ENCODE data around the gene SMURF1. TPM values are rescaled to one million over a fixed set of nuclear protein-coding genes. Genes with fewer than 3 reads are reported as not detected.

Gene SMURF1
- total RNA-seq, 1 donor from 2014 or later = 20.1 TPM

DNA sequence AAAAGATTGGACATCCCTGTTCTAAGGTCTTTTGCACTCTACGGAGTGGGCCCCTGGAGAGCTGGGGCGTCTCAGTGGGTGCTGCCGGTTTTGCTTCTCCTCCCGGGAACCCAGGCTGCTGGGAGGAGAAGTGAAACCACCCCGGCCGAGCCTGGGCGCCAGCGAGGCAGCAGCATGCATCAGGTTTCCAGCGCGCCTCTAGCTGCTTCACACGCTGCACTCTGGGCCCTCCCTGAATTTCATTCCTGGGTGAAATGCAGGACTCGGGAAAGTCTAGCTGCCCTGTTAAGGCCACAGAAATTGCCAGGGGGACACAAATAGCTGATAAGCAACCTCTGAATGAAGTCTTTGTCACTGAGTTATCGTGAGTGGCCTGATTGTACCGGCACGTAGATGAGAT, 138.1 kb downstream of the SMURF1 start:
- DNase-seq (ENCODE audit: low read depth, low spot score) = no peak

DNA sequence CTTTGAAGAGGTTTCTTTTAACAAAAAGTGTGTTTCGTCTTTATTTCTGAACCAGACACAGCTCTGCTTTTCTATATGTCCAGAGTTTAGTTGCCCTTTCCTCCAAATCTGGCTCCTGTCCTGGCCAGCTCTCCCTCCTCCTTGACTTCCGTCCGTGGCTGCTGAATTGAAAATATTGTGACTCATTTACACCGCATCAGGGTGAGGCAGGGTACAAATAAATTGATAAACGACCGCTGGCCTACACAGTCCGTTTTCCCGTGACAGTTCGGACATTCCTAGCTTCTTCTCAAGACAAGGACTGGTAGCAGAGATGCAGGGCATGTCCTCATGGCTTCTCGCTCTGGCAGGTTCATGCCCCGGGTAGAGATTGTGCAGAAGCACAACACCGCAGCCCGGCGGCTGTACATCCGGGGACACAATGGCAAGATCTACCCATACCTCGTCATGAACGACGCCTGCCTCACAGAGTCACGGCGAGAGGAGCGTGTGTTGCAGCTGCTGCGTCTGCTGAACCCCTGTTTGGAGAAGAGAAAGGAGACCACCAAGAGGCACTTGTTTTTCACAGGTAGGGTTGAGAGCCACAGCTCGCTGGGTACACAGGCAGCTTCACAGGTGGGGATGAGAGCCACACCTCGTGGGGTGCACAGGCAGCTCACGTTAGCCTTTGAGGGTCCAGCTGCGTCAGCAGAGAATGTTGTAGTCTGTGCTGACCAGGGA, 139.0 kb downstream of the SMURF1 start:
- DNase-seq (ENCODE audit: low read depth, low spot score) = no peak

DNA sequence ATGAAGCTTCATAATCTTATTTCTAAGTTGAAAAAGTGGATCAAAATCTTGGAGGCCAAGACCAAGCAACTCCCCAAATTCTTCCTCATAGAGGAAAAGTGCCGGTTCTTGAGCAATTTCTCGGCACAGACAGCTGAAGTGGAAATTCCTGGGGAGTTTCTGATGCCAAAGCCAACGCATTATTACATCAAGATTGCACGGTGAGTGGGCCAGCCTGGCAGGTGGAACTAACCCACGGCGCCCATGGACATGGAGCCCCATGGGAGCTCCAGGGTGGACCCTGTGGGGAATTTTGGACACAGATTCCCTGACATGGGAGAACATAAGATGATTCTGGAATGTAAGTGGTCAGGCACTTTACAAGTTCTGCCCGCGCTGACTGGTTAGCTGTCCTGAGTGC, 139.7 kb downstream of the SMURF1 start:
- DNase-seq (ENCODE audit: low read depth, low spot score) = no peak

DNA sequence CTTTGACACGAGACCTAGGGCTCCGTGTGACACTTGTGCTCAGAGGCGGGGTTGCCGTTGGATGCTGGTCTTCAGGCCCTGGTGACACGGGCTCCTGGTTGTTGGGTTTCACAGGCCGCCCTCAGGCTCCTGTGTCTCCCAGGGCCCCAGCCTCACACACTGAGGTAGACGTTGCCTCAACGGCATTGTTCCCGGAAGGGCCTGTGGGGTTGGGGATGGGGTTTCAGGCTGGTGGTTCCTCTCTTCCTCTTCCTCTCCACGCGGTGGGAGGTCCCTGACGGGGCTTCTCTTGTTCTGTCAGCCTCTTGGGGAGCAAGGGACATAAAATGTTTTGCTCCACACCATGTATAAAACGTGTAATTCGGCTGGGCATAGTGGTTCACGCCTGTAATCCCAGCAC, 140.5 kb downstream of the SMURF1 start:
- no peak for DNase-seq (ENCODE audit: low read depth, low spot score)

DNA sequence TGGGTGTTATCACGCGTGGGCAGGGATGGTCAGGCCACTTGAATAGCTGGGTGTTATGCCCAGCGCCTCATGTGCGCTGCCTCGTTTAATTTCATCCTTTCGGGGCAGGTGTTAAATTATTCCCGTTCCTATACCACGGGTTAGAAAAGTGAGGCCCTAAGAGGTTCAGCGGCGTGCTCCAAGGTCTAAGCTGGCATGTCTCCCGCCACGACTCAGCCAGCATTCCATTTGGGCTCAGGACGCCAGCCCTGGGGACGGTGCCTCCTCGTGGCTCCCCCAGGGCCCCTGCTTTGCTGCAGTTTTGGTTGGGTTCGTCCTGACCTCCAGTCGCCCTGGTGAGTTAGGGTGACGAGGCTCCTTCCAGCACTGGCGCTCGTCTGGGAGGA, 141.1 kb downstream of the SMURF1 start:
- no peak for DNase-seq (ENCODE audit: low read depth, low spot score)

DNA sequence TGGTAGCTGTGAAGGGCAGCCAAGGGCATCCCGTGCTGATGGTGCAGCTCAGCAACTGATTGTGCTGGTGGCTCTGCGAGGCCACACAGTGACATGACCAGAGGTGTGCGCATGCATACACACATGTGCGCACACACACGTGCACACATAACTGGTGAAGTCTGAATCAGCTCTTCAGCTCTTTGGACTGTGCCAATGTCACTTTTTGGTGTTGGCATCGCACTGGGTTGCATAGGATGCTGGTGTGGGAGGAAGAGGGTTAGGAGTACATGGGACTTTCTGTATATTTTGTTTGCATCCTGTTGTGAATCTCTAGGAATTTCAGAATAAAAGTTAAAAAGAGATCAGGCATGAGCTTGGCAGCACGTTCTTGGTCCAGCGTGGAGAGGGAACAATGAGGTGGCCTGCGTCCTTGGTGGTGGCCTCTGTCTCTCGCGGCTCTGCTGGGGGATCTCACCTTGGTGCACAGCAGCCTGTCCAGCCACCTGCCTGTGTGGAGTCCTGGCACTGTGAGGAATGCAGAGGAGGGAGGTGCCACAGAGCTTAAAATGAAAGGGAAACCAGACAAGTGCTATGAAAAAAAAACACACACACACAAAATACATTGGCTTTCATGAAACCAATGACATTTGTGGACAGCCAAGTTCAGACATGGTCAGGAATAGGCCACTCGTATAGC, 141.6 kb downstream of the SMURF1 start:
- no peak for DNase-seq (ENCODE audit: low read depth, low spot score)

DNA sequence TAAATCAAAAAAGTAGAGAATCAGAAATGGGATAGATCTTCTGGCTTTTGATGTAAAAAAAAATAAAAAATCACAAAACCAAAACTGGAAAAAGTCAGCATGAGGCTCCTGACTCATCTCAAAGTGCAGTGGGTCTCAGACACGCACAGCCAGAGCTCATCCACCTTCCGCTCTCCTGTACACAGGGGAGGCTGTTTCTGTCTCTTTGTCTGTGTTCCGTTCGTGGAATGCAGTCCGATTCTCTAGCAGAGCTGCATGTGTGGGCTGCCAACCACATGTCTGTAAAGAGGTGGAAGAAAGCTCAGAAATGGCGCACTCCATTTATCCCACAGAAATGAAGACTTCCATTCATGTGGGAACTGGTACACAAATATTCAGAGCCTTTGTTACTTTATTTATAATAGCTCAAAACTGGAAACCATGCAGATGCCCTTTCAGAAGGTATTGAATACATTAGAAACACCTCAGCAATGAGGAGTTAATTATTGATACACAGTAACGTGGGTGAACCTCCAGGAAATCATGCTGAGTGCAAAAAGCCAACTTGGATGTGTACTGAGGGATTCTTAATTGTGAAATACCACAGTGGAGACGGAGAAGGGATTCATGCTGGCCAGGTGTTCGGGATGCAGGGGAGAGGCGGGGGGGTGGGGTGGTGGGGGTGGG, 142.3 kb downstream of the SMURF1 start:
- no peak for DNase-seq (ENCODE audit: low read depth, low spot score)

DNA sequence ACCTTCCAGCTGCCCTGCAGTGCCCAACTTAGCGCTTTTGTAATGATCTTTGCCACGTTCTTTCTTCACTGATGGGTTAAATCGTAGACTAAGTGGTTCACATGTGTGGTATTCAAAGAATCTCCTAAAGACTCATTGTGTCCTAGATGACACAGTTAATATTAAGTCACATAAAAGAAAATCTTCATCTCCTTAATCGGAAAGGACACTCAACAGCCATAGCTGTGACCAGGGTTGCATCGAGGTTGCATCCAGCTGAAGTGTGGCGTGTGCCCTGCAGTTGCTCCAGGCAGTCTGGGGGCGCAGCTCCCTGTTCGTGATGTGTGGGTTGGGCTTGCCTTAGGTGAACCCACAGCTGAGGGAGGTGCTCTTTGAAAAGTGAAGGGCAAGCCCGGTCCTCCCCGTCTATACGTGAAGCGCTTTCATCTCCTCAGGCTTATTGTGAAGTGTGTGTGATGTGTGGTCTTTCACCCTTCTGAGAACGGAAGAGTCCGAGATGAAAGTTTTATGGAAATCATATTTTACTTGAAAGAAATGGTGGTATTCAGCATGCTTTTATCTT, 142.9 kb downstream of the SMURF1 start:
- no peak for DNase-seq (ENCODE audit: low read depth, low spot score)

DNA sequence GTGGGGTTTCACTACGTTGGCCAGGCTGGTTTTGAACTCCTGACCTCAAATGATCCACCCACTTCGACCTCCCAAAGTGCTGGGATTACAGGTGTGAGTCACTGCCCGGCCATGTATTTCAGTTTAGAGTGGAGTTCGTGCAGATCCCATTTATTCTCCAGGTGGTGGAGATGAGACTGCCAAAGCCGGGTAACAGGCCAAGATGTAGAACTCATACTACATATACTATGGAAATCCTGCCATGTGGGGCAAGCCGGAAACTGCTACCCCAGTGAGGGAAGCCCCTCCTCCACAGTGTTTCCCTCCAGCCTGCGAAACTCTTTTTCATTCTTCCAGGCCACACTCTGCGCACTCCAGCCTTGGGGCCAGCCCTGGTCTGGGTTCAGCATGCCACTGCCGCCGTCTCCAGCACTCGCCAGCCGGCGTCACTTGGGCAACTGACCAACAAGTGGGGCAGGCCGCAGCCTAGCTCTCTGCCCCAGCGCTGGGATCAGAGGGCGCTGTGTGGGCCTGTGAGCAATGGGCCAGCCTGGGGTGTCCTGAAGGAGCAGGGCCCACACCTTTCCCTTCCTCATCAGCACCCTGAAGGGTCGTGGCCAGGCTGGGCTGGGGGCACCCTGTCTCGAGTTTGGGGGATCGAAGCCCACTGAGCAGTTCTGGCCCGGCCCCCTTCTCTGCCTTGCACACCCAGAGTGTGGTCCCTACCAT, 143.6 kb downstream of the SMURF1 start:
- DNase-seq (ENCODE audit: low read depth, low spot score) = no peak

DNA sequence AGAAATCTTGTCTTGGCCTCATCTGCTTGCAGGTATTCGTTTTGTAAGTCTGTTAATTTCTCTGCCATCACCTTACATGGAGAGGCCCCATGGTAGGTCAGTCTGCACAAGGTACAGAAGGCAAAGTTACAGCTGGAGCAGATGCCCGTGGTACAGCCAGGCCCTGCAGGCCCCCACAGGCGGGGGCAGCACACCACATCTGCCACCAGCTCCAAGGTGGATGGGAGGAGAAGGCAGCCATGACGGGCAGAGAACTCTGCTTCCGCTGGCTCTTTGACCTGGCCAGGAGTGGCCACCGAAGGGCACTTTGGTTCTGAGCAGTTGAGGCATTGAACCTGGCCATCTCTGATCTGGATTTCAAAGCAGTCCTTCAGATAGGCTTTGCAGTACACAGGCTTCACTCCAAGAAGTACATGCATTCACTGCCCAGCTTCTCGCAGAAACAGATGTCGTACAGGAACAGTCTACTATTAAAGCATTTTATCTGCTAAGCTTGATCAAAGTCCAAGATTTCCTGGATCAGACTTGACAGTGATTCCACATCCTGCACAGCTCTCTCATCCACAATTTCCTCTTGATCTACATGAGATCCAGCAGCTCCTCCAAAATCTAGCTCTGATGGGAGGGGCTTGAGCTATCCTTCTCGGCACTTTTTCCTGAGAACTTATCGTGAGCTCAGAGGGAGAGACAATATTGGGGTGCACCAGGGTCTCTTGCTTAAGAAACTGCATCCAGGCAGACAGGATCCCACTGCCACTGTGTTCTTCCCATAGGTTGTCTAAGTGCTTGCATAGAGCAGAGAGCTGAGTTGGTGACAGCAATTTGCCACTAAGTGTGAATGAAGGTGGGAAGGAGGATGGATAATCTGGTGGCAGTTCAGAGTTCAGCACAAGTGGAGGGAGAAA, 144.8 kb downstream of the SMURF1 start:
- no peak for DNase-seq (ENCODE audit: low read depth, low spot score)

DNA sequence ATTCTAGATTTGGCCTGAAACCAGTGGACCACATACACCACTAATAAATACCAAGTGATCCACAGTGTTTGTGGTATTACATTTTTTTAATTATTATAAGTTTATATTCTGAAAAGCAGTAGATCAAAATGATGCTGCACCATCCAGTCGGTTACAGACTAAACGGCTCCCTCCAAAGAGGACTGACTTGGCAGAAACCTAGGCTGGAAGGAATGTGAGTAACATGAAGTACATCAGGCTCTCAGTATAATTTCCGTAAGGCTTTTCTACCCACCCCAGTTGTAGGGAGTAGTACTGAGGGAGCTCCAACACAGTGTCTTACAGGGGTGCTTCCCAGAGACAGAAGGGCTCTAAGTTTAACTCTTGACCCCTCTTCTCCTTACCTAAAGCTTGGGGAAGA, 146.1 kb downstream of the SMURF1 start:
- DNase-seq (ENCODE audit: low read depth, low spot score) = no peak

DNA sequence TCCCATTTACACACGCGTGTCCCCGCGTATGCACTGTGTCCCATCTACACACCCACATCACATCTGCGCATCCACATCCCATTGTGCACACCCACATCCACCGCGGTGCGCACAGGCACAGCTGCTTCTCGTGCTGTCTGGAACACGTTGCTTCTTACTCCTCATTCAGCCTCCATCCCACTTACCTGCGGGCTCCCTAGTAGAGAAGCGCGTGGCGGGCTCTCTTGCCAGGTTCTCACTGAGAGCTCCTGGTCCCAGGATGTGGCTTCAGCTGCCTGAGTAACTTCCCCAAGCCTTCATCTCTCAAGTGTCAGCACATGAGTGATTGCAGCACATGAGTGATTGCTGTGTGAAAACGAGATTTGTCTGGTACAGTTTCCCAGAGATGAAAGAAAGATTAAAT, 147.8 kb downstream of the SMURF1 start:
- no peak for DNase-seq (ENCODE audit: low read depth, low spot score)

DNA sequence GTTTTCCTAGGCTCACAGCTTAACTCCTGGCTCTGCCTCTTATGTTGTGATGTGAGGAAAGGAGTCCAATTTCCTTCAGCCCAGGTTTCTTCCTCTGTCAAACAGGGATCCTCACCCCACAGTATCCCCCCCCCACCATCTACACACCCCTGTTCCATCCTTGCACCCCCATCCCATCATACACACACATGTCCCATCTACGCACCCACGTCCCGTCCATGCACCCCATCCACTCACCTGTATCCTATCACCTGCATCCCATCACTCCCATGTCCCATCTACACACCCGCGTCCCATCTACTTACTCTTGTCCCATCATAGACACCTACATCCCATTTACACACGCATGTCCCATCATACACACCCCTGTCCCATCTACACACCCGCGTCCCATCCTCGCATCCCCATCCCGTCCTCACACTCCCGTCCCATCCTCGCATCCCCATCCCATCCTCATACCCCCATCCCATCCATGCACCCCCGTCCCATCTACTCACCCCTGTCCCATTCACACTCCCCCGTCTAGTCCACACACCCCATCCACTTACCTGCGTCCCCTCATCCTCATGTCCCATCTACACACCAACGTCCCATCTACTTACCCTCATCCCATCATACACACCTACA, 148.3 kb downstream of the SMURF1 start:
- no peak for DNase-seq (ENCODE audit: low read depth, low spot score)

DNA sequence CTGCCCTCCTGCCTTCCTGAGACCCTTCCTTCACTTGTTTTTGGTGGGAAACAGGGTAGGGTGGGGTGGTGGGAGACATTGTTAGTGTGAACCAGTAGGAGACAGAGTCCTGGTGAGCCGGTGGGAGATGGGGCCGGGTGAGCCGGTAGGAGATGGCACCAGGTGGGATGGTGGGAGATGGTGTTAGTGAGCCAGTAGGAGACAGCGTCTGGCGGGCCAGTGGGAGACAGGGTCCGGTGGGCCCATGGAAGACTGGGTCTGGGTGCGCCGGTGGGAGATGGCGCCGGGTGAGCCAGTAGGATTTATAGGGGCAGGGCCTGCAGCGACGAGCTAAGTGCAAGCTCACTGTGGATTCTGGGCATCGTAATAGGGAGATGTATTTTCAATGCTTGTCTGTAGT, 148.8 kb downstream of the SMURF1 start:
- DNase-seq (ENCODE audit: low read depth, low spot score) = no peak

DNA sequence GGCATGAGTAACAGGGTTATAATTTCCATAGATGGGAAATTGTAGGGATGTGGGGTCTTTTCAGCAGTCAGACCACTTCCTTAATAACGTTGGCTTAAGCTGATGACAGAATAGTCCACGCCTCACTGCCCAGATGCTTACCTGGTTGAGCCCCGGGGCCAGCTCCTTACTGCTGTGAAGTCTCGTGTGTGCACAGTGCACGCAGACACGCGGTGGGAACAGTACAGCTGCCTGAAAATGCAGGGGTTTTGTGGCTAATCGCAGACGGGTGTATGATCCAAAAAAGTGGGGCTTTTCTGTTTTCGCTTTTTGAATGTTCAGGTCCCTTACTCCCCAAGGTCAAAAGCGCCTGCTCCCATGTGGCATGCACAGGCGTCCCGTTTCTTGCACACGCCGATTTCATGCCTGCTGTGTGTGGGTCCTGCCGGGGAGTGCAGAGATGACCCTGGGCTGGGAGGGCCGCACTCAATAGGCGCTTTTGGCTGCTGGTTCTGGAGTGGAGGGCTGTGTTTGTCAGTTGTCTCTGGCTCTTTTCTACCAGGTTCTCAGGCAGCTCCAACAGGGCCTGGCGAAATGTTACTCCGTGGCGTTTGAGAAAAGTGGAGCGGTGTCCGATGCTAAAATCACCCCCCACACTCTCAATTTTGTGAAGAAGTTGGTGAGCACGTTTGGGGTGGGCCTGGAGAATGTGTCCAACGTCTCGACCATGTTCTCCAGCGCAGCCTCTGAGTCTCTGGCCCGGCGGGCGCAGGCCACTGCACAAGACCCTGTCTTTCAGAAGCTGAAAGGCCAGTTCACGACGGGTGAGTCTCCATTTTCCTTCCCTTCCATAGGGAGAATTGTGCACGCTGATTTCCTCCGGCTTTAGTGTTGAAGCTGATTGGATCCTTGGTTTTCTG, 149.6 kb downstream of the SMURF1 start:
- DNase-seq (ENCODE audit: low read depth, low spot score) = no peak

DNA sequence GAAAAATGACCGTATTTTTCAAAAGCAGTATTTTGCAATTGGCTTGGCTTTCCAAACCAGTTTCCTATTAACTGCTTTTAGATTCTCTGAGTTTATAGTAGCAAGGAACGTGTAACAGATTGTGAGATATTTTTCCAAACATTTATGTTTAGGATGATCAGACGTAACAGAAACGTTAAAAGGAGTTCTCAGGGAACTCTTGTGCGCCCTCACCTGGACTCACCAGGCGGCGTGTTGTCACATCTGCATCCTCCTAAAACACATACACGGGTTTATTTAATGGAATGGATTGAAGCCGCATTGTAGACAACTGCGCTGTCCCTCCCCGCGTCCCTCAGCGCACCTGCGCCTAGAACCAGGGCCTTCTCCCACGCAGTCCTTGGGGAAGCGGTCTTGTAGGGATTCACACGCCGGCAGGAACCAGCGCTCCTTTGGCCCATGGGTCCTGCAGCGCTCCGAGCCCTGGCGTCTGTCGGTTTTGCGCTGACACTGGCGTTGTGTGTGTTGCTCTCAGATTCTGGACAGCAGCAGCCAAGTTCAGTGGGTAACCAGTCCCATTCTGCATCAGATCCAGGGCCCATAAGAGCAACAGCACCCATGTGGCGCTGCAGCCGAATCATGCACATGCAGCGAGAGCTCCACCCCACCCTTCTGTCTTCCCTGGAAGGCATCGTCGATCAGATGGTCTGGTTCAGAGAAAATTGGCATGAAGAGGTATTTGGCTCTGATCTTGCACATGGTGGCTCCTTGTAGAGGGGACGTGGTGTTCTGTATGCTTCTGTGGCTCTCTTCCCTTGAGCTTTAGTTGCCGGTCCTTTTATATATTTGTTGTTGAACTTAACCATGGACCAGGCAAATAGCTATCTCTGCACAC, 150.6 kb downstream of the SMURF1 start:
- DNase-seq (ENCODE audit: low read depth, low spot score) = no peak

DNA sequence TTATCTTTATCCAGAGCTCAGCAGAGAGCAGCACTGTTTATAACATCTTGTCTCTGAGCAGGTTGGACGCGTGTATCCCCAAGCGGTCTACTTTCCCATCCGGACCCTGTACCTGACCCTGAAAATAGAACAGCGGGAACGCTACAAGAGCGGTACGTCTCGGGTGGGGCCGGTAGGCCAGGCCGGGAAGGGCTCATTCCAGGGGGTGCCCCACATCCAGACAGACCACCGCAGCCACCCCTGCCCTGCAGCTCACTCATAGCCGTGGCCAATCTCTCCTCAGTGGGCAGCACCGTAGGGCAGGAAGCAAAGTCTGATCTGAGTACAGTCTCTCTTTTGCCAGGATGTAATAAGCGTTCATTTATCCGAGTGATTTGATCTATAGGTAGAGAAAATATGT, 151.8 kb downstream of the SMURF1 start:
- DNase-seq (ENCODE audit: low read depth, low spot score) = no peak

DNA sequence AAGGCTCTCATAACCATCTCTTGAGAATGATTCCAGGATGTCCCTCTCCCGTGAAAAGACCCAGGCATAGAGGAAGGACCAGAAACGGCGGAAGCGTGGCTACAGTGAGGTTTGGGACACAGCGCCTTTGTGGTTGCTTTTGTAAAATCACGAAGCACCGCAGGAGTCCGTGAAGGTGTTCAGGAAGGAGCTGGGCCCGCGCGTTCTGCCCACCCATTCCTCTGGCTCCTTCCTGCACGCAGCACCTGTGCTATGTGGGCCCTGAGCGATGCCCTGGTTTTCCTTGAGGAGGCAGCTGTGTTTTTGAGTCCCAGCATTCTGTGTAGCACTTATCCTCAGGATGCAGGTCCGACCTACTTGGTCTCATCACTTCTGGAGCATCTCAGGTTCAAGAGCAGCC, 152.8 kb downstream of the SMURF1 start:
- DNase-seq (ENCODE audit: low read depth, low spot score) = no peak
